Measurements from ENCODE around the gene ADGRD1. TPM values are rescaled to one million over a fixed set of nuclear protein-coding genes. Genes with fewer than 3 reads are reported as not detected.
"Not testable (repeated sequence)": the region's sequence is repeated elsewhere in the genome, so short reads cannot be mapped to it uniquely, and the experiment has no call there.

Gene ADGRD1
- total RNA-seq, 6 experiments from 2014 or later = not detected

DNA sequence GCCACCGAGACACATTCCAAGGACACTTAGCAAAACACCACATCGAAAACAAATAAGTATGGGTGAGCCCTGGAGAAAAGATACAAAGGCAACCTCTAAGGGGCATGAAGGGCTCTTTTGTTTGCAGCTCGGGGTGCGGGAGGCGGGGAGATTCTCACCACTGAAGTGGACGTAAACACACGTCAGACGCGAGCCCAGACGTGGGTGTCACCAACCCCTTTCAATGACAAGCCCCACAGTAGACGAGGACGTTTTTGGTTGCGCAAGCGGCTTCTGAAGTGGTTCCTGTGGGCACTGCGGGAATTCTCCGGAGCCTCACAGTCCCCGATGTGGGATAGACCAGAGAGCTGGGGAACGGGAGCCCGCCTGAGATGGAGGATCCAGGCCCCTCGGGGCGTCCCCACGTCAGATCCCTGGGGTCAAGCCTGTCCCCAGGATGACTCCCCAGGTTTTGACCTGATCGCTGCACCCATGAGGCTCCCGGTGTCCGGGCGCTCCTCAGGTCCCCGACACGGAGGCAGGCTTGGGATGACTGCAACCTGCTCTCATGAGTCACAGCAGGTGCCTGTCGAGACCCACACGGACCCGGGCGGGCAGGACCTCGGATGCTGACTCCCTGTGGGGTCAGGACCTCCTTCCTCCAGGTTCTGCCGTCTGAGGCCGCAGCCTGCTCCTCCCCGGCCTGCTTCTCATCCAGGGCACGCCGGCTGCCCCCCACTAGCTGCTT, 20.3 kb upstream of the ADGRD1 start:
- Mint-ChIP-seq H3K9me3 (peaks cover 24% of the 10 kb centered on the region; the same call in 1 of the 2 replicates), H3K4me3 (no peak overlapping the region), H3K27me3 (ENCODE audit: insufficient read depth) (peaks cover 3% of the 10 kb centered on the region), H3K4me1 (ENCODE audit: low read depth) (peaks cover 2% of the 10 kb centered on the region; the same call in 1 of the 2 replicates), H3K36me3 (ENCODE audit: low read depth) (no peaks in the 10 kb centered on the region; the same call in 1 of the 2 replicates), H3K27ac (no peak overlapping the region)
- no peak for DNase-seq
- TF ChIP-seq, protein P1, sequence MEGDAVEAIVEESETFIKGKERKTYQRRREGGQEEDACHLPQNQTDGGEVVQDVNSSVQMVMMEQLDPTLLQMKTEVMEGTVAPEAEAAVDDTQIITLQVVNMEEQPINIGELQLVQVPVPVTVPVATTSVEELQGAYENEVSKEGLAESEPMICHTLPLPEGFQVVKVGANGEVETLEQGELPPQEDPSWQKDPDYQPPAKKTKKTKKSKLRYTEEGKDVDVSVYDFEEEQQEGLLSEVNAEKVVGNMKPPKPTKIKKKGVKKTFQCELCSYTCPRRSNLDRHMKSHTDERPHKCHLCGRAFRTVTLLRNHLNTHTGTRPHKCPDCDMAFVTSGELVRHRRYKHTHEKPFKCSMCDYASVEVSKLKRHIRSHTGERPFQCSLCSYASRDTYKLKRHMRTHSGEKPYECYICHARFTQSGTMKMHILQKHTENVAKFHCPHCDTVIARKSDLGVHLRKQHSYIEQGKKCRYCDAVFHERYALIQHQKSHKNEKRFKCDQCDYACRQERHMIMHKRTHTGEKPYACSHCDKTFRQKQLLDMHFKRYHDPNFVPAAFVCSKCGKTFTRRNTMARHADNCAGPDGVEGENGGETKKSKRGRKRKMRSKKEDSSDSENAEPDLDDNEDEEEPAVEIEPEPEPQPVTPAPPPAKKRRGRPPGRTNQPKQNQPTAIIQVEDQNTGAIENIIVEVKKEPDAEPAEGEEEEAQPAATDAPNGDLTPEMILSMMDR (IDR thresholded peaks at IDR 0.05) = no peak

DNA sequence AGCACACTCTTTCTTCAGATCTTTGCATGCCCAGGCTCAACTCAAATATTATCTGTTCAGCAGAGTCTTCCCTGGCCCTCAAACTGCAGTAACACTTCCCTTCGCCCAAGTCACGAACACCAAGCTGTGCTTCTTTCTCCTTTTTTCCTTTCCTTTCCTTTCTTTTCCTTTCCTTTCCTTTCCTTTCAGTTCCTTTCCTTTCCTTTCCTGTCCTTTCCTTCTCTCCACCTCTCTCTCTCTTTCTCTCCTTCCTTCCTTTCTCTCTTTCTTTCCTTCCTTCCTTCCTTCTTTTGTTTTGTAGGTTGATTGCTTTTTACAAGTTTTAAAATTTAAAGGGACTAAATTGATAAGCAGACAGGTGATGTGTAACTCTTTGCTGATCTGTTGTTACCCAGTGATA, 19.0 kb upstream of the ADGRD1 start:
- Mint-ChIP-seq H3K9me3 (peaks cover 24% of the 10 kb centered on the region; the same call in 1 of the 2 replicates), H3K36me3 (ENCODE audit: low read depth) (no peaks in the 10 kb centered on the region; the same call in 1 of the 2 replicates), H3K27me3 (ENCODE audit: insufficient read depth) (peaks cover 2% of the 10 kb centered on the region), H3K4me3 (no peak overlapping the region), H3K4me1 (ENCODE audit: low read depth) (no peaks in the 10 kb centered on the region), H3K27ac (no peak overlapping the region)
- TF ChIP-seq, protein P1 (IDR thresholded peaks at IDR 0.05) = no peak
- no peak for DNase-seq

DNA sequence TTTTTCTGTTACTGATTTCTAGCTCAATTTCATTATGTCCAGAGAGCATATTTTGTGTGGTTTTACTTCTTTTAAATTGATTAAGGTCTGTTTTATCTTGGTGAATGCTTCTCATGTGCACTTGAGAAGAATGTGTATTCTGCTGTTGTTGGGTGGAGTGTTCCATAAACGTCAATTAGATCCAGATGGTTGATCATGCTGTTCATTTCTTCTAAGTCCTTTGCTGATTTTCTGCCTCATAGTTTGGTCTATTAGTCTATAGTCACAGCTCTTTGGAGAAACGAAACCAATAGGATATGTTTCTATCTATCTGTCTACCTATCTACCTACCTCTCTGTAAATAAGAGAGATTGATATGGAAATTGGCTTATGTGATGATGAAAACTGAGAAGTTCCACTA, 17.1 kb upstream of the ADGRD1 start:
- TF ChIP-seq, protein P1 (IDR thresholded peaks at IDR 0.05) = no peak
- no peaks in the 10 kb centered on the region; the same call in 1 of the 2 replicates for H3K36me3 Mint-ChIP-seq (ENCODE audit: low read depth)
- H3K4me1 Mint-ChIP-seq (ENCODE audit: low read depth) = no peaks in the 10 kb centered on the region
- H3K27ac Mint-ChIP-seq = no peak overlapping the region
- H3K27me3 Mint-ChIP-seq (ENCODE audit: insufficient read depth) = no peaks in the 10 kb centered on the region; the same call in none of the 2 replicates
- H3K9me3 Mint-ChIP-seq = peaks cover 29% of the 10 kb centered on the region; the same call in 1 of the 2 replicates
- no peak for DNase-seq
- no peak overlapping the region for H3K4me3 Mint-ChIP-seq

DNA sequence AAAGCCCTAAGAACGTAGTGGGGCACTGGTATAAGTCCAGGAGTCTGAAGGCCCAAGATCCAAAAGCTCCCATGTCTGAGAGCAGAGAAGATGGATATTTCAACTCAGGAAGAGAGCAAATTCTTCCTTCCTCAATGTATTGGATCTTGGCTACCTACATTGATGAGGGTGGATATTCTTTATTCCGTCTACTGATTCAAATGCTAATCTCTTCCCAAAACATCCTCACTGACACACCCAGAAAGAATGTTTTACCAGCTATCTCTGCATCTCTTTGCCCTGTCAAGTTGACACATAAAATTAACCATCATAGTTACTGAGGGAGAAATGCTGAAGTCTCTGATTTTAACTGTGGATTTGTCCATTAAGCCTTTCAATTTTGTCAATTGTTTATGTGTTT, 16.6 kb upstream of the ADGRD1 start:
- Mint-ChIP-seq H3K27me3 (ENCODE audit: insufficient read depth) (no peaks in the 10 kb centered on the region; the same call in none of the 2 replicates), H3K9me3 (peaks cover 29% of the 10 kb centered on the region; the same call in 1 of the 2 replicates), H3K4me1 (ENCODE audit: low read depth) (no peaks in the 10 kb centered on the region), H3K36me3 (ENCODE audit: low read depth) (no peaks in the 10 kb centered on the region; the same call in 1 of the 2 replicates), H3K27ac (no peak overlapping the region), H3K4me3 (no peak overlapping the region)
- DNase-seq = no peak
- TF ChIP-seq, protein P1 (IDR thresholded peaks at IDR 0.05) = no peak

DNA sequence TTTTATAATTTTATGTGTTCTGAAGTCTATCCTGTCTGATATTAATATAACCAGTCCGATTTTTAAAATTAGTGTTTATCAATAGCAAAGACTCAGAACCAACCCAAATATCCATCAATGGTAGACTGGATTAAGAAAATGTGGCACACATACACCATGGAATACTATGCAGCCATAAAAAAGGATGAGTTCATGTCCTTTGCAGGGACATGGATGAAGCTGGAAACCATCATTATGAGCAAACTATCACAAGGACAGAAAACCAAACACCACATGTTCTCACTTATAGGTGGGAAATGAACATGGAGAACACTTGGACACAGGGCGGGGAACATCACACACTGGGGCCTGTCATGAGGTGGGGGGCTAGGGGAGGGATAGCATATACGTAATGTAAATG, 16.2 kb upstream of the ADGRD1 start:
- not testable (repeated sequence) for H3K4me3 Mint-ChIP-seq; H3K36me3 Mint-ChIP-seq (ENCODE audit: low read depth); H3K27ac Mint-ChIP-seq; DNase-seq; H3K4me1 Mint-ChIP-seq (ENCODE audit: low read depth); H3K27me3 Mint-ChIP-seq (ENCODE audit: insufficient read depth)
- peaks cover 29% of the 10 kb centered on the region; the same call in 1 of the 2 replicates for H3K9me3 Mint-ChIP-seq

DNA sequence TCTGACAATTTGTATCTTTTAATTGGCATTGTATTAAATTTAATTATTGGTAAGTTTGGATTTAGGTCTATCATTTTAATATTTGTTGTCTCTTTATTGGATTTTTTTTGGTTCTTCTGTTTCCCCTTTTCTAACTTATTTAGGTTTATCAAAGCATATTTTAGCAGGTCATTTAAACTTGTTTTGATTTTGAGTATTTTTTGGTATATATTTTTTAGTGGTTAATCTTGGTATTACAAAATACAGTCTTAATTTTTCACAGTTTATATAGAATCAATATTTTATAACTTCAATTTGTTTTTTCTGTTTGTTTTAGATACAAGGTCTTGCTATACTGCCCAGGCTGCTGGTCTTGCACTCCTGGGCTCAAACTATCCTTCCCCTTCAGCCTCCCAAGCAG, 15.5 kb upstream of the ADGRD1 start:
- H3K4me1 Mint-ChIP-seq (ENCODE audit: low read depth) = no peaks in the 10 kb centered on the region
- no peaks in the 10 kb centered on the region; the same call in none of the 2 replicates for H3K27me3 Mint-ChIP-seq (ENCODE audit: insufficient read depth)
- no peak overlapping the region for H3K27ac Mint-ChIP-seq
- no peaks in the 10 kb centered on the region; the same call in 1 of the 2 replicates for H3K36me3 Mint-ChIP-seq (ENCODE audit: low read depth)
- DNase-seq = no peak
- no peak overlapping the region for H3K4me3 Mint-ChIP-seq
- H3K9me3 Mint-ChIP-seq = peaks cover 29% of the 10 kb centered on the region; the same call in 1 of the 2 replicates
- TF ChIP-seq, protein P1 (IDR thresholded peaks at IDR 0.05) = peak; percentile 44
